Osteocyte (in vitro differentiated cells): ENCODE measurements around the gene PA2G4. TPM values are rescaled to one million over a fixed set of nuclear protein-coding genes. Genes with fewer than 3 reads are reported as not detected.

Experiments
- DNase-seq: peaks from one replicate; pipeline ENCODE4 v3.0.0; 2021; ENCODE audit warnings: mixed read lengths; ENCODE audit not compliant: unreplicated experiment; ENCODE audit errors: extremely low spot score
- H3K27ac Mint-ChIP-seq: one replicate; pipeline ENCODE4 v1.8.0; 2021; ENCODE audit warnings: mild to moderate bottlenecking, mixed read lengths; ENCODE audit not compliant: unreplicated experiment
- H3K27me3 Mint-ChIP-seq: one replicate; pipeline ENCODE4 v1.8.0; 2021; ENCODE audit warnings: mixed read lengths; ENCODE audit not compliant: unreplicated experiment
- H3K36me3 Mint-ChIP-seq: one replicate; pipeline ENCODE4 v1.8.0; 2021; ENCODE audit warnings: mixed read lengths; ENCODE audit not compliant: unreplicated experiment
- H3K4me1 Mint-ChIP-seq: one replicate; pipeline ENCODE4 v1.8.0; 2021; ENCODE audit warnings: mixed read lengths; ENCODE audit not compliant: unreplicated experiment
- H3K4me3 Mint-ChIP-seq: one replicate; pipeline ENCODE4 v1.8.0; 2021; ENCODE audit warnings: mild to moderate bottlenecking, moderate library complexity, mixed read lengths; ENCODE audit not compliant: unreplicated experiment
- H3K9me3 Mint-ChIP-seq: one replicate; pipeline ENCODE4 v1.8.0; 2021; ENCODE audit warnings: mixed read lengths; ENCODE audit not compliant: unreplicated experiment
- CTCF ChIP-seq: fragments of 200-600 bp; sonication (generic); IDR thresholded peaks from 2 replicates; pipeline ENCODE4 v1.5.0; 2021; ENCODE audit warnings: antibody characterized with exemption, mild to moderate bottlenecking, moderate library complexity
- total RNA-seq: library from RNA; stranded (reverse); gene quantifications from 2 replicates; pipeline ENCODE4 v1.2.1, GENCODE V29; 2021

Gene PA2G4
- total RNA-seq, 1 donor from 2014 or later = 85.9 TPM

DNA sequence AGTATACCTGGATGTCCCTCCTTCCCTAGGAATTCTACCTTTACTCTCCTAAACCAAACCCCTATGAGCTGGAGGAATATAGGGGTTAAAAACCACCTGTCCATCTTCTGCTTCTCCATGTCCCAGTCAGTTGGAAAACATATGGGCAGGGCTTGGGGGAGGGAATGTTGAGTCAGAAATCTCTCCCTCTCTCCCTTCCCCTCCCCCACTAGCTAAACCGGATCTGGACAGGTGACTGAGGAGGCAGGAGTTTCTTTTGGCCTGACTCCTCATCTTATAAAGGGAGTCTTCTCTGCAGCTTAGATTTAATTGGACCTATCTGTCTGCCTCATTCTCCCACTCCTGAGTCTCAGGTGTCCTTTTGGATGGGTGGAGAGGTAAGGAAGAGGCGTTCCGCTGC, 18.3 kb upstream of the PA2G4 start:
- no peak overlapping the region for H3K27ac Mint-ChIP-seq
- no peaks in the 10 kb centered on the region for H3K4me1 Mint-ChIP-seq
- H3K27me3 Mint-ChIP-seq = no peaks in the 10 kb centered on the region
- DNase-seq = no peak
- H3K36me3 Mint-ChIP-seq = no peaks in the 10 kb centered on the region
- TF ChIP-seq CTCF = no peak
- no peaks in the 10 kb centered on the region for H3K9me3 Mint-ChIP-seq
- H3K4me3 Mint-ChIP-seq = no peak overlapping the region

GRCh38 chr12:56086608-56087007, 17.8 kb upstream of the PA2G4 start:
- Mint-ChIP-seq H3K4me1 (no peaks in the 10 kb centered on the region), H3K36me3 (no peaks in the 10 kb centered on the region), H3K27ac (no peak overlapping the region), H3K4me3 (no peak overlapping the region), H3K27me3 (no peaks in the 10 kb centered on the region), H3K9me3 (no peaks in the 10 kb centered on the region)
- DNase-seq = no peak
- TF ChIP-seq CTCF = no peak

- Mint-ChIP-seq H3K4me3 (no peak overlapping the region), H3K9me3 (no peaks in the 10 kb centered on the region), H3K4me1 (no peaks in the 10 kb centered on the region), H3K27ac (no peak overlapping the region), H3K36me3 (no peaks in the 10 kb centered on the region), H3K27me3 (no peaks in the 10 kb centered on the region)
- no peak for DNase-seq
- no peak for TF ChIP-seq CTCF
These were observed 17.1 kb upstream of the PA2G4 start for GRCh38 chr12:56087220-56087619.

DNA sequence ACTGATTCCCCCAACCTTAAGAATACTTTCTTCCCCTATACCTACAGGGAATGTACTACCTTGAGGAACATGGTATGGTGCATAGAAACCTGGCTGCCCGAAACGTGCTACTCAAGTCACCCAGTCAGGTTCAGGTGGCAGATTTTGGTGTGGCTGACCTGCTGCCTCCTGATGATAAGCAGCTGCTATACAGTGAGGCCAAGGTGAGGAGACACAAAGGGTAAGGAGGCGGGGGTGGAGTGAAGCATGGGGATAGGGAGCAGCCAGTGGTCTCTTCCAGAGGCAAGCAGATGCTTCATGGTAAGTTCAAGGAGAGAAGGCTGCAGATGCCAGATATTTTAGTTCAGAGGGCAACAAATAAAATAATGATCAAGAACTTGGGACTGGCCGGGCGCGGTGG, 6.6 kb upstream of the PA2G4 start:
- H3K36me3 Mint-ChIP-seq = no peaks in the 10 kb centered on the region
- peaks cover 3% of the 10 kb centered on the region for H3K9me3 Mint-ChIP-seq
- no peak for DNase-seq
- H3K4me3 Mint-ChIP-seq = no peak overlapping the region
- H3K27ac Mint-ChIP-seq = no peak overlapping the region
- H3K4me1 Mint-ChIP-seq = no peaks in the 10 kb centered on the region
- no peak for TF ChIP-seq CTCF
- H3K27me3 Mint-ChIP-seq = peaks cover 8% of the 10 kb centered on the region

GRCh38 chr12:56098592-56098991, 5.8 kb upstream of the PA2G4 start:
- Mint-ChIP-seq H3K9me3 (no peaks in the 10 kb centered on the region), H3K4me1 (peaks cover 6% of the 10 kb centered on the region), H3K27me3 (peaks cover 8% of the 10 kb centered on the region), H3K27ac (no peak overlapping the region), H3K4me3 (no peak overlapping the region), H3K36me3 (no peaks in the 10 kb centered on the region)
- TF ChIP-seq CTCF = no peak
- no peak for DNase-seq
